ENCODE measurements around the gene OR7G3.

OR7G3 gene

GRCh38 chr19:9086761-9087160 lies 40.0 kb downstream of the OR7G3 start, which contains the start of gene OR1M1:
Gene OR1M1 (plus strand): TSS chr19:9087061. CDS start chr19:9093245, 6,184 bp downstream.
- no peaks in the 10 kb centered on the region for H3K9me3 ChIP-seq (ENCODE audit: insufficient read depth, low read length)
- H3K27ac ChIP-seq (ENCODE audit: low read length) = no peak within 1 kb of the TSS
- H2AFZ ChIP-seq (ENCODE audit: low read depth, low read length) = no peak within 1 kb of the TSS
- no peaks in the 10 kb centered on the region for H3K36me3 ChIP-seq (replicated peaks; ENCODE audit: low read depth, low read length)
- no peaks in the 10 kb centered on the region for H4K20me1 ChIP-seq (ENCODE audit: insufficient read depth, low read length)
- H3K4me1 ChIP-seq (ENCODE audit: low read length) = no peaks in the 10 kb centered on the region
- H3K79me2 ChIP-seq (ENCODE audit: low read length) = no peaks in the 10 kb centered on the region
- no peaks in the 10 kb centered on the region for H3K27me3 ChIP-seq (ENCODE audit: low read depth, low read length)
- TF ChIP-seq EZH2phosphoT487 (IDR thresholded peaks at IDR 0.05; ENCODE audit: low read depth) (no peak), CTCF (IDR thresholded peaks at IDR 0.05; ENCODE audit: low read depth, low read length) (no peak)
- H3K4me2 ChIP-seq (ENCODE audit: low read length) = no peak within 1 kb of the TSS
- no peak within 1 kb of the TSS for H3K4me3 ChIP-seq (ENCODE audit: low read length)
- H3K9ac ChIP-seq (ENCODE audit: low read length) = no peak within 1 kb of the TSS

- Histone ChIP-seq H3K9me3 (ENCODE audit: insufficient read depth, low read length) (no peaks in the 10 kb centered on the region), H3K4me1 (ENCODE audit: low read length) (no peaks in the 10 kb centered on the region), H3K9ac (ENCODE audit: low read length) (no peak overlapping the region), H3K4me2 (ENCODE audit: low read length) (no peak overlapping the region), H3K79me2 (ENCODE audit: low read length) (no peaks in the 10 kb centered on the region), H3K27me3 (ENCODE audit: low read depth, low read length) (no peaks in the 10 kb centered on the region), H3K36me3 (replicated peaks; ENCODE audit: low read depth, low read length) (no peaks in the 10 kb centered on the region), H4K20me1 (ENCODE audit: insufficient read depth, low read length) (no peaks in the 10 kb centered on the region), H3K27ac (ENCODE audit: low read length) (no peak overlapping the region), H2AFZ (ENCODE audit: low read depth, low read length) (no peak overlapping the region), H3K4me3 (ENCODE audit: low read length) (no peak overlapping the region)
- TF ChIP-seq CTCF (IDR thresholded peaks at IDR 0.05; ENCODE audit: low read depth, low read length) (no peak), EZH2phosphoT487 (IDR thresholded peaks at IDR 0.05; ENCODE audit: low read depth) (no peak)
Observed at GRCh38 chr19:9078651-9079050, 48.1 kb downstream of the OR7G3 start.

- no peak for TF ChIP-seq EZH2phosphoT487 (IDR thresholded peaks at IDR 0.05; ENCODE audit: low read depth)
- no peak for TF ChIP-seq CTCF (IDR thresholded peaks at IDR 0.05; ENCODE audit: low read depth, low read length)
- no peak overlapping the region for H3K4me2 ChIP-seq (ENCODE audit: low read length)
- no peaks in the 10 kb centered on the region for H4K20me1 ChIP-seq (ENCODE audit: insufficient read depth, low read length)
- H3K4me1 ChIP-seq (ENCODE audit: low read length) = no peaks in the 10 kb centered on the region
- H3K9ac ChIP-seq (ENCODE audit: low read length) = no peak overlapping the region
- H3K9me3 ChIP-seq (ENCODE audit: insufficient read depth, low read length) = no peaks in the 10 kb centered on the region
- no peak overlapping the region for H3K27ac ChIP-seq (ENCODE audit: low read length)
- H3K79me2 ChIP-seq (ENCODE audit: low read length) = no peaks in the 10 kb centered on the region
- no peak overlapping the region for H3K4me3 ChIP-seq (ENCODE audit: low read length)
- H3K36me3 ChIP-seq (replicated peaks; ENCODE audit: low read depth, low read length) = no peaks in the 10 kb centered on the region
- no peaks in the 10 kb centered on the region for H3K27me3 ChIP-seq (ENCODE audit: low read depth, low read length)
- no peak overlapping the region for H2AFZ ChIP-seq (ENCODE audit: low read depth, low read length)
Observed at GRCh38 chr19:9076901-9077300, 49.8 kb downstream of the OR7G3 start.
